GM23338 (cell line): ENCODE measurements around the gene RPH3AL. TPM values are rescaled to one million over a fixed set of nuclear protein-coding genes. Genes with fewer than 3 reads are reported as not detected.

ENCODE experiments used
- ATAC-seq: fragments of 200-7000 bp; cut with Tn5 transposase; 3 replicates; pipeline ENCODE4 v1.9.1; 2020
- DNase-seq: peaks from one replicate; pipeline ENCODE4 v3.0.0-alpha.2; 2015; ENCODE audit warnings: low spot score
- H2AFZ ChIP-seq: fragments of 200-600 bp; sonication (generic); 2 replicates; pipeline ENCODE4 v1.8.0; 2016; ENCODE audit warnings: antibody characterized with exemption, mild to moderate bottlenecking, moderate library complexity
- H3F3A ChIP-seq: fragments of 200-600 bp; sonication (generic); replicated peaks from 2 replicates; pipeline ENCODE4 v1.8.0; 2017; ENCODE audit warnings: antibody characterized with exemption, mixed run types, low read depth
- H3K27ac ChIP-seq: fragments of 200-600 bp; sonication (generic); 2 replicates; pipeline ENCODE4 v1.6.1; 2016; ENCODE audit warnings: low read depth
- H3K27me3 ChIP-seq: fragments of 200-600 bp; sonication (generic); 2 replicates; pipeline ENCODE4 v1.8.0; 2016; ENCODE audit warnings: mild to moderate bottlenecking, mixed run types, moderate library complexity; ENCODE audit not compliant: insufficient read depth
- H3K36me3 ChIP-seq: fragments of 200-600 bp; sonication (generic); 2 replicates; pipeline ENCODE4 v1.8.0; 2016; ENCODE audit warnings: mild to moderate bottlenecking; ENCODE audit not compliant: insufficient read depth
- H3K4me1 ChIP-seq: fragments of 200-600 bp; sonication (generic); 2 replicates; pipeline ENCODE4 v1.8.0; 2016; ENCODE audit warnings: mild to moderate bottlenecking, moderate library complexity; ENCODE audit not compliant: insufficient read depth
- H3K4me2 ChIP-seq: fragments of 200-600 bp; sonication (generic); 2 replicates; pipeline ENCODE4 v1.7.1; 2017; ENCODE audit warnings: mixed run types
- H3K4me3 ChIP-seq: fragments of 200-600 bp; sonication (generic); 2 replicates; pipeline ENCODE4 v1.6.1; 2016; ENCODE audit warnings: mixed run types
- H3K79me2 ChIP-seq: fragments of 200-600 bp; sonication (generic); replicated peaks from 2 replicates; pipeline ENCODE4 v1.8.0; 2017; ENCODE audit warnings: mild to moderate bottlenecking; ENCODE audit not compliant: insufficient read depth
- H3K9me2 ChIP-seq: fragments of 200-600 bp; sonication (generic); 2 replicates; pipeline ENCODE4 v1.8.0; 2017; ENCODE audit not compliant: insufficient read depth
- H4K20me1 ChIP-seq: fragments of 200-600 bp; sonication (generic); replicated peaks from 2 replicates; pipeline ENCODE4 v1.8.0; 2017; ENCODE audit warnings: mild to moderate bottlenecking; ENCODE audit not compliant: insufficient read depth
- H3K27ac Mint-ChIP-seq: 2 replicates; pipeline ENCODE4 v1.8.0; 2020; ENCODE audit warnings: inconsistent platforms, mild to moderate bottlenecking, moderate library complexity, mixed read lengths
- H3K27me3 Mint-ChIP-seq: 3 replicates; pipeline ENCODE4 v1.8.0; 2022; ENCODE audit warnings: low read depth, mild to moderate bottlenecking, moderate library complexity, mixed read lengths, inconsistent platforms; ENCODE audit not compliant: insufficient read depth, poor library complexity
- H3K36me3 Mint-ChIP-seq: 3 replicates; pipeline ENCODE4 v1.8.0; 2021; ENCODE audit warnings: low read depth, mild to moderate bottlenecking, inconsistent platforms, moderate library complexity, mixed read lengths
- H3K4me1 Mint-ChIP-seq: 3 replicates; pipeline ENCODE4 v1.8.0; 2020; ENCODE audit warnings: mild to moderate bottlenecking, inconsistent platforms, mixed read lengths
- H3K4me3 Mint-ChIP-seq: 3 replicates; pipeline ENCODE4 v1.8.0; 2021; ENCODE audit warnings: moderate library complexity, mild to moderate bottlenecking, inconsistent platforms, mixed read lengths
- H3K9me3 Mint-ChIP-seq: 3 replicates; pipeline ENCODE4 v1.8.0; 2020; ENCODE audit warnings: moderate library complexity, mild to moderate bottlenecking, inconsistent platforms, mixed read lengths
- EZH2phosphoT487 ChIP-seq: fragments of 200-600 bp; sonication (generic); IDR thresholded peaks from one replicate; pipeline ENCODE4 v1.8.1; 2018; ENCODE audit warnings: antibody characterized with exemption; ENCODE audit not compliant: unreplicated experiment
- ZNF114 ChIP-seq: fragments of 250-450 bp; sonication (Bioruptor Pico); IDR thresholded peaks from 2 replicates; pipeline ENCODE4 v1.5.0; 2020; ENCODE audit warnings: mild to moderate bottlenecking, moderate library complexity
- polyA plus RNA-seq: library from polyadenylated mRNA; unstranded; fragments of >200 nt; fragmentation: Nextera tagmentation; extraction: Ambion mirVana; gene quantifications from 2 replicates; pipeline ENCODE4 v1.2.1, GENCODE V29; 2016
- total RNA-seq: library from RNA; depleted of rRNA; stranded (reverse); fragments of >200 nt; shearing (Covaris generic); gene quantifications from 2 replicates; pipeline ENCODE4 v1.2.3, GENCODE V29; 2014
- TF ChIP-seq, protein P1 (sequence below): IDR thresholded peaks from one replicate; pipeline ENCODE4 v1.6.1; 2018; ENCODE audit warnings: antibody characterized with exemption; ENCODE audit not compliant: unreplicated experiment

RPH3AL gene
- total and polyA plus RNA-seq, 2 experiments from 2014 or later: 2.7 to 6.3 TPM

DNA sequence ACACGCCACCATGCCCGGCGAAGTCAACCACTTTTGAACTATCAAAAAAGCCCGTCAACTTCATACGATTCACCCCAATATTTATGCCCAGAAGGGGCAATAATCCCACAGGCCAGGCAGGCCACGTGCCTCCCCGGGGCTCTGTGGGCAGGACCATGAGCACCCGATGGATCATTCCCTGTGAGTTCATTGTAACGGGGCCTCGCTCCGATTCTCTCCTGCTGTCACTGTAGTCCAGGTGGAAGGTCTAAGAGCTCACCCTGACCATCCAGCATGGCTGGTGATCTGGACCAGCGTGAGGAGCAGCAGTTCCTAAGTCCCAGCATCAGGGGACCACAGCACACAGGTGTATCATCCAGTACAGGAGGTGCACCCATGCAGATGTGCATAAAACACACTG, 93.7 kb downstream of the RPH3AL start (continued):
- TF ChIP-seq, protein P1, sequence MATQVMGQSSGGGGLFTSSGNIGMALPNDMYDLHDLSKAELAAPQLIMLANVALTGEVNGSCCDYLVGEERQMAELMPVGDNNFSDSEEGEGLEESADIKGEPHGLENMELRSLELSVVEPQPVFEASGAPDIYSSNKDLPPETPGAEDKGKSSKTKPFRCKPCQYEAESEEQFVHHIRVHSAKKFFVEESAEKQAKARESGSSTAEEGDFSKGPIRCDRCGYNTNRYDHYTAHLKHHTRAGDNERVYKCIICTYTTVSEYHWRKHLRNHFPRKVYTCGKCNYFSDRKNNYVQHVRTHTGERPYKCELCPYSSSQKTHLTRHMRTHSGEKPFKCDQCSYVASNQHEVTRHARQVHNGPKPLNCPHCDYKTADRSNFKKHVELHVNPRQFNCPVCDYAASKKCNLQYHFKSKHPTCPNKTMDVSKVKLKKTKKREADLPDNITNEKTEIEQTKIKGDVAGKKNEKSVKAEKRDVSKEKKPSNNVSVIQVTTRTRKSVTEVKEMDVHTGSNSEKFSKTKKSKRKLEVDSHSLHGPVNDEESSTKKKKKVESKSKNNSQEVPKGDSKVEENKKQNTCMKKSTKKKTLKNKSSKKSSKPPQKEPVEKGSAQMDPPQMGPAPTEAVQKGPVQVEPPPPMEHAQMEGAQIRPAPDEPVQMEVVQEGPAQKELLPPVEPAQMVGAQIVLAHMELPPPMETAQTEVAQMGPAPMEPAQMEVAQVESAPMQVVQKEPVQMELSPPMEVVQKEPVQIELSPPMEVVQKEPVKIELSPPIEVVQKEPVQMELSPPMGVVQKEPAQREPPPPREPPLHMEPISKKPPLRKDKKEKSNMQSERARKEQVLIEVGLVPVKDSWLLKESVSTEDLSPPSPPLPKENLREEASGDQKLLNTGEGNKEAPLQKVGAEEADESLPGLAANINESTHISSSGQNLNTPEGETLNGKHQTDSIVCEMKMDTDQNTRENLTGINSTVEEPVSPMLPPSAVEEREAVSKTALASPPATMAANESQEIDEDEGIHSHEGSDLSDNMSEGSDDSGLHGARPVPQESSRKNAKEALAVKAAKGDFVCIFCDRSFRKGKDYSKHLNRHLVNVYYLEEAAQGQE: no peak

DNA sequence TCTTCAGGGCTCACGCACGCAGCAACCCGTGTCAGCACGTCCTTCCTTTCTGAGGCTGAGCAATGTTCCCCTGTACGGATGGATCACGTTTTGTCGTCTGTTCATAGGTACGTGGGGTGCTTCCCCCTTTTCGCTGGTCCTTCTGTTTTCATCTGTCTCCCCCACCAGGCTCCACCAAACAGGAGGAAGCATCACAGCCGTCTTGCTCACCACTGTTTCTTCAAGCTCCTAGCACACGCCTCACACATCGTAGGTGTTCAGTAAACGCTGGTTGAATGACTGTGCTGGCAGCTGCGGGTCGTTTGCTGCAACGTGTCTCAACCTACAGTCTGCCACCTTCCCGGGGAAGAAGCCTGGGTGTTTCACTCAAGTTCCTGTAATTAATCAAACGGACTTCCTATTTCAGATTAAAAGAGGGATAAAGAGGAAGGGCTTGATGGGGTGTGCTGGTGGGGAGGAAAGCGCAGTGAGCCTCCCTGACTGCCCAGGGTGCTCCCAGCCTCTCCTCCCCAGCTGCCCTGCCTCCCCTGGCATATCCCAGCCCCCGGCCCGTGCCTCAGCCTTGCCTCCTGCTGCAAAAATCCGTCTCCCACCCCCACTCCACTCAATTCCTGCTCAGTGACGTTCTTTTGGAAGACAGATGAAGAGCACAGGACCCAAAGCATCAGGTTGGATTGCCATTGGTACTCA, 94.4 kb downstream of the RPH3AL start:
- H3K4me3 ChIP-seq: no peak overlapping the region
- no peak for DNase-seq
- no peaks in the 10 kb centered on the region for H3K9me2 ChIP-seq
- no peak overlapping the region; the same call in 1 of the 2 replicates for H3K4me2 ChIP-seq
- ATAC-seq: no peak
- Mint-ChIP-seq H3K27ac (no peak overlapping the region; the same call in 1 of the 2 replicates), H3K4me3 (no peak overlapping the region; the same call in 2 of the 3 replicates), H3K9me3 (peaks cover 41% of the 10 kb centered on the region), H3K4me1 (peaks cover 34% of the 10 kb centered on the region), H3K27me3 (peaks cover 10% of the 10 kb centered on the region), H3K36me3 (peaks cover 35% of the 10 kb centered on the region)
- peaks cover 11% of the 10 kb centered on the region; the same call in 1 of the 2 replicates for H3F3A ChIP-seq
- TF ChIP-seq, protein P1: no peak
- TF ChIP-seq ZNF114 (CRISPR knock-in tag) (no peak), EZH2phosphoT487 (no peak)
- no peaks in the 10 kb centered on the region for H3K79me2 ChIP-seq
- no peaks in the 10 kb centered on the region for H4K20me1 ChIP-seq
- H3K4me1 ChIP-seq: peaks cover 24% of the 10 kb centered on the region
- H3K27me3 ChIP-seq: peaks cover 5% of the 10 kb centered on the region; the same call in 1 of the 2 replicates
- no peaks in the 10 kb centered on the region for H3K36me3 ChIP-seq
- H2AFZ ChIP-seq: no peak overlapping the region
- no peak overlapping the region for H3K27ac ChIP-seq
